Measurements from ENCODE around the gene PLPP1.

PLPP1 gene

DNA sequence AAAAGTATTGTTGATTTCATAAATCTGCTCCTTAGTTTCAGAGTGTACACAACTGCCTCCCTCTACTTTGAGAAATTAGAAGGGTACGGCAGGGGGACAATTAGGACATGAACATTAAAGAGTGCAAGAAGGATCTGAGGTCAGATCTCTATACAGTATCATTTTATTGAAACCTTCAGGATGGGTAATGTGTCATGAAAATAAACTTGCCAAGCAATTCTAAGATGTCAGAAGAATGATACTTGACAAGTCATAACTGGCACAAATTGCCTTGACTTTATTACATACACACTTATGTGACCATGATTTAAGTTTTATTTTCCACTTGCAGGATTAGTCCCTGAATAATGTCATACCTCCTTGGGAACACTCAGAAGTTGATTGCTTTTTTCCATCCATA lies 92.8 kb downstream of the PLPP1 start:
- DNase-seq, result no peak

- DNase-seq, result no peak
Measured at GRCh38 chr5:55441107-55441771, 93.5 kb downstream of the PLPP1 start.

- no peak for DNase-seq
Measured at GRCh38 chr5:55440188-55440646, 94.5 kb downstream of the PLPP1 start.

GRCh38 chr5:55438998-55439397 lies 95.8 kb downstream of the PLPP1 start:
- DNase-seq, result no peak

- no peak for DNase-seq
Measured at GRCh38 chr5:55437859-55438206, 96.9 kb downstream of the PLPP1 start.

DNA sequence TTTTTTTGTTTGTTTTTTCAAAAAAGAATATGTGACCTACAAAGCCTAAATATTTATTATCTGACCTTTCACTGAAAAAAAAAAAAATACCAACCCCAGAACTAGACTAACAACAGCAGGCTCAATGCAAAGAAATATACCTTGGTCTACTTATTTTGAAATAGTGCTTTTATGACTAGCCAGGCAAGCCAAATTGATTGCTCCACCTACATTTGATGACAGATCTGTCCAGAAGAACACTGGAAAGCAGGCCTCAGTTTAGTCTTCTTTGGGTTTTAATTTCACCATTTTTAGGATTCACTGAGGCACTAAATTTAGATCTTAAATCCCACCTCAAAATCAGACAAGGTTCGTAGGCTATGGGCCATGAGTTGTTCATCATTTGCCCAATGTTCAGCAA lies 97.3 kb downstream of the PLPP1 start:
- no peak for DNase-seq

DNA sequence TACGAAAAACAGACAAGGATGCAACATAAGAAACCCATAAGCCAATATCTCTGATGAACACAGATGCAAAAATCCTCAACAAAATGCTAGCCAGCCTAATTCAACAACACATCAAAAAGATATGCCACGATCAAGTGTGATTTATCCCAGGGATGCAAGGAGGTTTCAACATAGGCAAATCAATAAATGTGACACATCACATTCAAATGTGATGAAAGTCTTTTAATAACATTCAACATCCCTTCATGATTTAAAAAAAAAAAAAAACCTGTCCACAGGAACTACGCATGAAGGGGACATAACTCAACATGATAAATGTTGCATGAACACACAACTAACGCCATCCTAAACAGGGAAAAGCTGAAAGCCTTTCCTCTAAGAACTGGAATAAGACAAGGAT lies 102.2 kb downstream of the PLPP1 start:
- no peak for DNase-seq

DNA sequence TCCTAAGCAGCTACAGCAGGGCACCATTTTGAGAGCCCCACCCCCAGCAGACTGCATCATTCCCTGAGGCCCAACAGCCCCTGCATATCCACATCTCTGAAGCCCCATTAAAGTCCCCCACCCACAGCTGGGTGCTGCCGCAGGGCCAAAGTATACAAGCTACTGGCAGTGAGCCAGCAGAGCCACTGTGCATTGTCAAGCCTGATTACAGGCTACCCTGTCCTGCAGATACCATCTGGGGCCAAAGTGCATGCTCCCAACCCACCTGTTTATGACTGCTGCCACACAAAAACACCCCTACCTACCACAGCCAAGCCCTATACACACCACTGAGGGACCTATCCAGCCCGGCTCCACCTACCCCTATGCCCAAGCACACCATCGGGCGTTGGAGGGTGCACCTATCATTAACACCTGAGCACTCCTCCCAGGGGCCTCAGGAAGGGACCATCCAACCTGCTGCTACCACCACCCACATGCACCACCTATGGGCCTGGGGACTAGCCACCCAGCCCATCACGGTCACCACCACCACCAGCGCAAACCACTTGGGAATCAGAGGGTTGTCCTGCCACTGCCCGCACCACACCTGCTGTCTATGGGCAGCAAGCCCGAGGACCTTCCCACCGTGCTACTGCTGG lies 105.0 kb downstream of the PLPP1 start:
- no peak for DNase-seq

DNA sequence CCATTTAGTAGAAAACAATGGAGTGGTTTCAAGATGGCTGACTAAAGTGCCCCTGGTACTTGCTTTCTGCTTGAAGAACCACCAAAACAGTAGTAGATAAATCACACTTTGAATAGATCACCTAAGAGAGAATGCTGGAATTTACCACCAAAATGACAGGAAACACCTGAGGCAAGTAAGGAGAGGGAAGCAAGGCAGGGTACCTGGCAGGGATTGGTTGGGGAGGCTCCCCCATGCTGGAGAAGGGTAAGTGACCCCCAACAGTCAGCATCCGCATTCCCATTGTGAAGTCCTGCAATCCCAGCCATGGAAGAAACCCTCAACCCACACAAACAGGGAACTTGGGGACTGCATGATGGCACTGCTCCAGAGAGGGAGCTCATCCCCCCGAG lies 105.5 kb downstream of the PLPP1 start:
- no peak for DNase-seq

DNA sequence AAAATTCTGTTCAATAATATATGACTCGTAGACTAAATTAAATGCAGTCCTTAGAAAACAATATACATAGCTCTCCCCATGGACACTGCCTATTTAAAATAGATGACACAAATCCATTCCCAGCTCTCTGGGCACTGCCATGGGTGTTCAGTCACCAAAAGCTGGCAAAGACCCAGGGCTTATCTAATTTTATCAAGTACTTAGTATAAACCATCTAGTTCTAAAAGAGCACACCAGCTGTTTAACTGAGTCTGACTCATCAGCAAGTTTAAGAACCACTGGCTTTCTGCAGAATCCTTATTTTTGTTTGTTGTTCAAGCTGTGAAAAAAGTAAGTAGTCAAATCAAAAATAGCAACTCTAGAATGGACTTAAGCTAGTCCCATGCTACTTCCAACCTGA lies 107.6 kb downstream of the PLPP1 start:
- DNase-seq, result no peak

GRCh38 chr5:55426455-55426854 lies 108.3 kb downstream of the PLPP1 start:
- no peak for DNase-seq

DNA sequence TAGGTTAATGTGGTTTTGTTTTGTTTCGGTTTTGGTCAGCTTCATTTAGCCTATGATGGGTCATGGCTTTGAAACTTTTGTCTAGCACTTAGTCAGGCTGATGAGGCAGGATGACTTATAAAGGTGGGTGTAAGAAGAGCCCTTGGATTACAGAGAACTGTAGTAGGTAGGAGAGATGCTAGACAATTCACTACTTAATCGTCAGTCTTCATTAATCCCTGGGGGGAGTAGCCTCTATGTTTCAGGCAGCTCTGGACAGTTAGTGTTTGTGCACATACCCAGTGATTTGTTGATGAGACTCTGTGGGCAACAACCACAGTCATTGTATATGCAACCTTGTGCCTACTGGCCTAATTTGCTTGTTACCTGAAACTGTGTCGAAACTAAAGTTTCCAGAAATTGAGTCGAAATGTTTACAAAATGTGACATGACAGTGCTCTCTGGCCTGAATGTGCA lies 113.7 kb downstream of the PLPP1 start:
- DNase-seq, result no peak

DNA sequence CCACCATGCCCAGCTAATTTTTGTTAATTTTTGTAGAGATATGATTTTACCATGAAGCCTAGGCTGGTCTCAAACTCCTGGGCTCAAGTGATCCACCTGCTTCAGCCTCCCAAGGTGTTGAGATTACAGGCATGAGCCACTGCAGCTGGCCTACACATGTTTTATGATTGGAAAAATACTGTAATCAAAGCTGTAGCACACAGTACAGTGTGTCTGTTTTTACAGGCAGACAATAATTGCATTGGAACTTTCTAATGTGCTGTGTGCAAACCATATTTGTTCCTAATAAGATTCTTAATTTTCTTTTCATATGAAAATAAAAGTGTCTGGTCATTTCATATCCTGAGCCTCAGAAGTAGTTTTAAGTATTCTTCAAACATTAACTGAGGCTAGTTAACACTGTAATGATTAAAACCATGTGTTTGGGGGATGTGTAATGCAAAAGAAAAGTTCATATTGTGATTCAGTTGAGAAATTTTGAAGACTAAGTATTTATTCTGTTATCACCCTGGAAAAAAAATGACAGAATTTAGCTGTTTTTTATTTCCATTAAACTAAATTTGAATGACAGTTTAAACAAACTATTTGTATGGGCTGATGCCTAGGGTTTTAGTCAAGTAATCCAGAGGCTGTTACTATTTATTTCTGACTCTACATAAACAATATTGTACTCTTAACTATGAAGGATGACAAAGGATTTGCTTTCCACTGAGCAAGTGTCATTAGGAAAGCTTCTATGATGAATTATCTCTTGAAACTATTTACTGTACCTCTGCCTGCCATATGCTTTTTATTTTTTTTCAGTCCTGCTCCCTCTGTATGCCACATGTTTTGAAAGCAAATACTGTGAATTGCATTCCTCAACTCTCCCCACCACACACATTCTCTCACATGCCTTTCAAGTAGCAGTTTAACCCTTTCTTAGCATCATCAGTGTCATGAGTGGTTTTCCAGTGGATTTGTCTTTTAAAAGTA lies 115.5 kb downstream of the PLPP1 start:
- DNase-seq, result no peak

DNA sequence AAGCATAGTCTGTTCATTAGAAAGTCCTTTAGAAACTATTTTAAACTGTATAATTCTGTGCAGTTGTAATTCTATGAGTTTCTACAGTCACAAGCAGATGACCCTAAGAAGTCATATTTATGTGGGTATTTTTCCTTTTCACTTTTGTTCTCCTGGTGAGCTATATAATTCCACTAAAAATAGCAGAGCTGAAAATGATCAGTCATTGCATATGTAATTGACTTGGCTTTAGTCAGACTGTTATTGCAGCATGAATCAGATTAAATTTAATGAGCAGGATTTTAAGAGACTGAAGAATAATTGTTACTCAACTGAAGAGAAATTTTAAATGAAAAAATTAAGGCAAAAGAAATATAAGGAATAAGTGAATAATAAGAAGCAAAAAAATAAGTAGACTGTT lies 118.5 kb downstream of the PLPP1 start:
- DNase-seq, result no peak

- no peak for DNase-seq
Measured at GRCh38 chr5:55415071-55415470, 119.7 kb downstream of the PLPP1 start.

GRCh38 chr5:55413644-55414043 lies 121.1 kb downstream of the PLPP1 start:
- DNase-seq, result no peak

GRCh38 chr5:55411876-55412275 lies 122.9 kb downstream of the PLPP1 start:
- no peak for DNase-seq

DNA sequence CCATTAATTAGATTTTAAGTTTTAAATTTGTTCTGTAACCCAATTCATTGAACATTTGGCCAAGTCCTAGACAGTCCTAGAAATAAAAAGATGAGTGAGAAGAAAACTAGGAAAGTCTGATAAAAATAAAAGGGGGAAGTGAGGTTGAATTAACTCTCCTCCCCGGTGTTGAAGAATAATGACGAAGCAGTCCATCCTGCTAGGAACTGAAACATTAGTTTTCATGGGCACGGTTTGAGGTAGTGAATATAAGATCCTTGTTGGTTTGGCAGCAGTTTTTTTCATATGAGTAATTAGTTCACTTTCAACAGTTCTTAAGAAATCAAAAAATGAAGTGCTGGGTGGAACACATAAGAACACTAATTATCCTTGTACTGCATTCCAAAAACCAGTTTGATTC lies 123.9 kb downstream of the PLPP1 start:
- no peak for DNase-seq

DNA sequence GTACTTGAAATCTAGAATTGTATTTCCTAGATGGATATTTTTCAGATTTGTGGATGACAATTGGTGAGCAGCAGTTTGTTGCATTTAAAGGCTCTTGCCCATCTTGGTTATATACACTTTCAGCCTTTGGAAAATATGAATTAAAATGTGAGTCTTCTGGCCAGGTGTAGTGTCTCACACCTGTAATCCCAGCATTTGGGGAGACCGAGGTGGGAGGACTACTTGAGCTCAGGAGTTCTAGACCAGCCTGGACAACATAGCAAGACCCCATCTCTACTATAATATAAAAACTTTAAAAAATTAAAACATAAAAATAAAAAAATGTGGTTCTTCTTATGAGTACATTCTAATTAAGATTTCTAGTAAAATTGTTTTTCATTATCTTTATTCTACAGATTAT lies 125.0 kb downstream of the PLPP1 start:
- no peak for DNase-seq

DNA sequence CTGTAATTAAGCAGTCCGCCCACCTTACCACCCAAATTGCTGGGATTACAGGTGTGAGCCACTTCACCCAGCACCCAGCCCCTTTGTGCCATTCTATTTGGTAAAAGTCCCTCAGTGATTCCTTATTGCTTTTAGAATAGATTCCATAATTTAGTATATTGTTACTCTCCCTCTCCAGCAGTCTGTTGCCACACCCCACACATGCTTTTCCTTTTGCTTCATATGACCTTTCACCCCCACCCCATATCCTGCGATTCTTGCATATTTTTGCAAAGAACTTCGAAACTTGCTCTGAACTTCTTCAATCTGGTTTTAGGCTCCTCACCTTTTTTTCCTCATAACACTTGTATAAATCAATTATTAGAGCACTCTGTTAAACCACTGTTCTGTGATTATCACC lies 126.8 kb downstream of the PLPP1 start:
- DNase-seq, result no peak

GRCh38 chr5:55407059-55407684 lies 127.6 kb downstream of the PLPP1 start:
- no peak for DNase-seq

GRCh38 chr5:55406292-55406691 lies 128.5 kb downstream of the PLPP1 start:
- DNase-seq, result no peak

DNA sequence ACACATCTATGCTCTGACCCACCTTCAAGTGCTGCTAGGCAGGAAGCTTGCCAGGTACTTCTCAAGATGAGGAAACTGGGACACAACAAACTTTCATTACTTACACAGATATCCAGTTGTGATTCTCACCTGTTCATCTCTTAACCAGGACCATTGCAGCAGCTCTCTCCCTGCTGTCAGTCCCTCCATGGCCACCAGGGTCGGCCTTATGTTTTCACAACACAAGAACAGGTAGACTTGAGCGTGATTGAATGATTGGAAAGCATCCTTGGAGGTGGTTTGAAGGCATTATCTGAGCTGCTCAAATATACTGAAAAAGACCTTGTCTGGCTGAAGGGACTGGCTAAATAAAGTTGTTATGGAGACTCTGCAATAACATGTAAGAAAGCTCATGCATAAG lies 132.6 kb downstream of the PLPP1 start:
- DNase-seq, result no peak

All from NCI-H2227 treated with DMSO at 0.1 percent for 48 hours (cell line).